Astrocyte of the spinal cord (primary cell): ENCODE data around the gene SUMO3.

ENCODE experiments used
- DNase-seq: peaks from one replicate; pipeline ENCODE4 v3.0.0; 2011; ENCODE audit warnings: low read depth, low spot score
- H3K4me3 ChIP-seq: 2 replicates; pipeline ENCODE4 v1.5.1; 2011; ENCODE audit warnings: low read depth, mild to moderate bottlenecking, low read length, moderate library complexity
- in situ Hi-C: cut with HindIII; loops from 2 replicates; pipeline ENCODE4 v1.10.0; 2017; ENCODE audit warnings: low sequenced_read_pairs
- TF ChIP-seq, protein P1 (sequence below): IDR thresholded peaks from 2 replicates; pipeline ENCODE4 v1.5.1; 2012; ENCODE audit warnings: low read depth, mild to moderate bottlenecking, low read length, inconsistent platforms

Gene SUMO3

DNA sequence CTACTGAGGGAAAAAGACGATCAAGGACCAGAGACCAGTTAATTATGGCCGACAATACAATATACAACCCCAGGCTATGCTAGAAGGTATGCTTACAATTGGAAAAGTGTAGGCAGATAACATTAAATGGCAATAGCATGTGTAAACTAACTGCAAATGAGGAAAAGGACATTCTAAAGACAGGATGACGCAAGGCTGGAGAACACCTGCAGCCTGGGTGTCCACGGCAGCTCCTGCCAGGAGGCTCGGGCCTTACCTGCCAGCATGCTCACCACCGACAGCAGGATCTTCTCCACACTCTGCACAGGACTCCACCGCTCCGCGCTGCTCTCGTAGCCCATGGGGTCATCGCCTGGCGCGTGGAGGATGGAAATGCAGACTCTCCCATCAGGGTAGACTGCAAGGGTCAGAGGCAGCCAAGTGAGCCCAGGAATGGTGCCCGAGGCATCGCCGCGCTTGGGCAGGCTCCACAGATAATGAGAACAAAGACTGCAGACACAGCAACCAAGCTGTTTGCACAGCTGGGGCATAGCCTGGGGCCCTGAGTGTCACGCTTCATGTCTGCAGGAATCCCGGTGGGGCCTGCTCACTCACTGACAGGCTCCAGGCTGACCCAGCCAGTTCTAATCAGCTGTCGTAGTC, 44.5 kb downstream of the SUMO3 start:
- in situ Hi-C loops: no loop called here
- no peak overlapping the region for H3K4me3 ChIP-seq
- DNase-seq: peak; percentile 4
- TF ChIP-seq, protein P1, sequence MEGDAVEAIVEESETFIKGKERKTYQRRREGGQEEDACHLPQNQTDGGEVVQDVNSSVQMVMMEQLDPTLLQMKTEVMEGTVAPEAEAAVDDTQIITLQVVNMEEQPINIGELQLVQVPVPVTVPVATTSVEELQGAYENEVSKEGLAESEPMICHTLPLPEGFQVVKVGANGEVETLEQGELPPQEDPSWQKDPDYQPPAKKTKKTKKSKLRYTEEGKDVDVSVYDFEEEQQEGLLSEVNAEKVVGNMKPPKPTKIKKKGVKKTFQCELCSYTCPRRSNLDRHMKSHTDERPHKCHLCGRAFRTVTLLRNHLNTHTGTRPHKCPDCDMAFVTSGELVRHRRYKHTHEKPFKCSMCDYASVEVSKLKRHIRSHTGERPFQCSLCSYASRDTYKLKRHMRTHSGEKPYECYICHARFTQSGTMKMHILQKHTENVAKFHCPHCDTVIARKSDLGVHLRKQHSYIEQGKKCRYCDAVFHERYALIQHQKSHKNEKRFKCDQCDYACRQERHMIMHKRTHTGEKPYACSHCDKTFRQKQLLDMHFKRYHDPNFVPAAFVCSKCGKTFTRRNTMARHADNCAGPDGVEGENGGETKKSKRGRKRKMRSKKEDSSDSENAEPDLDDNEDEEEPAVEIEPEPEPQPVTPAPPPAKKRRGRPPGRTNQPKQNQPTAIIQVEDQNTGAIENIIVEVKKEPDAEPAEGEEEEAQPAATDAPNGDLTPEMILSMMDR: no peak

DNA sequence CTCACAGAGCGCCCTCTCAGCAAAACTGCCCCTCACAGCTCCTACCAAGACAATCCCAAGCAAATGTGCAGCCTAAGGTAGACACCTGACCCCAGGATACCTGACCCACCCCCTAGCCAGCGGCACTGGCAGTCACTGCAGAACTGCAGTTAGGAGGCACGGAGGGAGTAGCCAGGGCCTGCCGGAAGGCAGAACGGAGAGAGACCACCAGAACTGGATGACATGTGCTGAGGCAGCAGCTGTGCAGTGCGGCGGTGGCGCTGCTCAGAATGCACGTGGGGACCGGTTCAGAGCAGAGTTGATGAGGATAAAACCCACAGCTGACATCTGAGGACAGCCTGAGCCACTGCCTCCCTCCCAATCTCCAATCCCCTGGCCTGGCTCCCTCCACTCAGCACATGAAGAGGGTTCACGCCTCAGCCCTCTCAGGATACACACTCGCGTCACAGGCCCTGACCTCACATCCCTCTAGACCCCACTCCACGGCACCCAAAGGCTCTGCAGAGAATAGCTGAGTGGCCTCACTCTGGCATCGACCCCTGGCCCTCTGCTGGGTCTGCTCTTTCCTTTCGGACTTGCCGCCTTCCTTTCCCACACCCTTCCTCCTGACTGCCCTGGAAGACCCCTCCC, 45.9 kb downstream of the SUMO3 start:
- in situ Hi-C loops: no loop called here
- TF ChIP-seq, protein P1: no peak
- DNase-seq: no peak
- no peak overlapping the region for H3K4me3 ChIP-seq

DNA sequence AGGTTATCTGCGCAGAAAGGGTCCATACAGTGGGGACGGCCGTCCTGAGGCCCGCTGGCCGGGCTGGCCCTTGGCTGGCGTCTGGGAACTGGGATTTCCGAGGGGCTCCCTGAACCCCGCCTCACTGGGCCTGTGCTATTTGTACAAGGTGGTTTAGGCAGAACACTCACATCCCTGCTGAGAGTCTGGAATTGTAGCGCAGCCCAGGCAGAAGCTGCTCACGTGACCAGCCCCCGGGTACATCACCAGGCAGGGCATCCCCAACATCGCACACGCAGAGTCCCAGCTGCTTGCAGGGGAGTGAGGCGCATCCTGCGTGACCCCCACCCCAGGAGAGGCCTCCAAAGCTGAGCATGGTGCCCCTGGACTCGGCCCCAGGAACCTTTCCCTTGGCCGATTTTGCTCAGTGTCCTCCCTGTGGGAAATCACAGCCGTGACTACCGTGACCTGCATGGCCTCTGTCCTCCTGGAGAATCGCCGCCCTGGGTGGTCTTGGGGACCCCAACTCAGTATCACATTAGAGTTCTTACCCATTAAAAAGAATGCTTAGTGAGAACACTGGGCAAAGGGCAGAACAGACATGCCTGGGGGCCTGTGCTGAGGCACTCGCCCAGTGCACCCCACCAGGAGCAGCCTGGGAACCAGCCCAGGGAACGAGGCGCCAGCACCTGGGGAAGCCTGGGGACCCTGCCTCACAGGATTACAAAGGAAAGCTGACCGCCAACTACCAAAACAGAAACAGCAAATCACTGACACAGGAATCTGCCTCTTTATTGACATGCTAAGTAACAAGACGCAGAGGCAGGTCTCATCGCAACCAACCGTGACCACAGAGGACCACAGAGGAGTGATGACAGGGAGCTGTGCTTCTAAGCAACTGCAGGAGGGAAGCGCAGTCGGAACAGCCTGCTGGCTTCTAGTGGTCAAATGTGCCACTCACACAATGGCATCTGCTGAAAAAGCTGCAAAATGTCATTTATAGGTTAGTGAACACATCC, 49.7 kb downstream of the SUMO3 start:
- no peak overlapping the region for H3K4me3 ChIP-seq
- in situ Hi-C loops: no loop called here
- TF ChIP-seq, protein P1: no peak
- no peak for DNase-seq

DNA sequence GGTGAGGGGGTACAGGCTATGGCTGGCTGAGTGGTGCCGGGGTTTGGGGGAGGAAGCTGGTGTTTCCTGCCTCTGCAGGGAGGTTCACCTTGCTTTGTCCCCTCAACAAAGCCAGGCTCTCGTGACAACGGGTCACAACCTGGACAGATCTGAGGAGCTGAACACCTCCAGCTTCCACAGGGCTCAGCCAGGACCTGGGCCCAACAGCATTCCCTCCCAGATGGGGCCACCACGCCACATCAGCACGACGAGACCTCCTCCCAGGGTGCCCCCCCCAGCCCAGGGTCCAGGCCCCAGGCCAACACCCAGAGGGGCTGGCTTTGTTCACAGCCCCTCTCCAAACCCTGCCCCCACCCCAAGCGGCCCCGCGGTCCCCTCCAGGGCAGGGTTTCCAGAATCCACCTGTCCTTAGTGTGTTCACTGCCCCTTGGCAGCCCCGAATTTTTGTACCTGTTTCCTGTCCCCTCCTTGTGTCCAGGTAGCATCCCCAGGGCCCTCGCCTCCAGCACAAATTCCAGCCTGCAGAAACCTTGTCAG, 51.0 kb downstream of the SUMO3 start:
- DNase-seq: no peak
- no peak overlapping the region for H3K4me3 ChIP-seq
- in situ Hi-C loops: no loop called here
- TF ChIP-seq, protein P1: no peak

DNA sequence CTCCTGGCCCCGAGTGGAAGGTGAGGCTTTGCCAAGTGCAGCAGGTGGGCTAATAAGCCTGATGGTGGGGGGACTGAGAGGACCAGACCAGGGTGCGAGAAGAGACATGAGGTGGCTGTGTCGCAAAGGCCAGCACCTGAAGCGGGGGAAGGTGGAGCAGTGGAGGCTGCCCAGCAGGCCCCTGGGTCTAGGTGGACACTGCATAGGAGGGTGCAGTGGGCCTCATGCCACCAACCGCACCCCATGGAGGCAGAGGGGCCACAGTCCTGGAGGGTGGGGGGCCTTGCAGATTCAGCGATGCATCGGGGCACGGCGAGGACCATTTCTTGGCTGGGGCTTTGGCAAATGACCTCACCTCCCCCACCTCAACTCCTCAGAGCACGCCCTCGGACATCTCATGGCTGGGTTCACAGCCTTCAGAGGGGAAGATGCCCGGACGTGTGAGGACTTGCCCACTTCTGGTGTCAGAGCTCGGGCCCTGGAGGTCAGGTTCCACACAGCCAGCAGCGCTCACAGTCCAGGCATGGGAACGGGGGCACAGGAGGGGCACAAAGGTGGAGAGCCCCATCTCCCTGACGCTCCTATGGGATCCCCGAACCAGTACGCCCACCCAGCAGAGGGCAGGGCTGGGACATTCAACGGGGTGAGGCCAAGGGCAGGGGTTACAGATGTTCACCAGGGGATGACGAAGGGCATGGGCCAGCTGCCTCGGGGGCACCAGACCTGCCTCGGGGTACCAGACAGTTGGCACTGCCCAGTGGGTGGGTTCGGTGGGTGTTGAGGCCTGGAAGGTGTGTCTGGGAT, 51.6 kb downstream of the SUMO3 start:
- no peak overlapping the region for H3K4me3 ChIP-seq
- in situ Hi-C loops: no loop called here
- no peak for DNase-seq
- TF ChIP-seq, protein P1: no peak
